ENCODE data around the gene PRPH2. TPM values are rescaled to one million over a fixed set of nuclear protein-coding genes. Genes with fewer than 3 reads are reported as not detected.

The PRPH2 gene
- total and polyA plus RNA-seq, 10 of the 15 experiments (the other 5 are each of a cell fraction or from before 2014, with no cell fraction given): 0.08 TPM; not detected in 9

- no peak for ATAC-seq
These were observed 27.8 kb downstream of the PRPH2 start for GRCh38 chr6:42694586-42694985.

More at GRCh38 chr6:42694586-42694985, 27.8 kb downstream of the PRPH2 start:
- intact Hi-C loops (cut with micrococcal nuclease; ENCODE audit: unreplicated experiment) (no loop called here), in situ Hi-C loops (cut with MboI) (no loop called here)
- no TSS peak for BruUV-seq (replicated peaks)
- no peak overlapping the region for H2AFZ ChIP-seq (ENCODE audit: control insufficient read depth, low read depth, low read length)
- 100% methylated on average over 4 of the region's 4 CpGs for WGBS (ENCODE audit: insufficient coverage, insufficient replicate concordance, low lambda C conversion rate, missing lambda C conversion rate)
- H3K4me1 ChIP-seq (ENCODE audit: control insufficient read depth, insufficient read depth, low read length): no peaks in the 10 kb centered on the region
- DNase-seq (ENCODE audit: low read depth, low spot score): no peak
- H4K20me1 ChIP-seq (ENCODE audit: control insufficient read depth, insufficient read depth): no peaks in the 10 kb centered on the region
- FAIRE-seq: no peak
- POLR2A ChIA-PET: no interaction called here
- H3K4me3 ChIP-seq: no peak overlapping the region
- H3K79me2 ChIP-seq (ENCODE audit: control insufficient read depth, insufficient read depth, low read length): no peaks in the 10 kb centered on the region
- no peaks in the 10 kb centered on the region for H3K27me3 ChIP-seq (replicated peaks in 1 of 2; ENCODE audit: control insufficient read depth in 2 of 2, insufficient read depth in 2 of 2, low read length in 1 of 2)
- no peak overlapping the region for H3K27ac ChIP-seq (ENCODE audit: control insufficient read depth, insufficient read depth)
- SMC1A ChIA-PET (ENCODE audit: uncharacterized antibody, unreplicated experiment): no interaction called here
- H3K4me2 ChIP-seq (ENCODE audit: control insufficient read depth, insufficient read depth): no peak overlapping the region
- RAD21 ChIA-PET (ENCODE audit: unreplicated experiment): interaction anchor here (0.8 kb wide), 1 partner anchor 204 kb away, joined by 5 read pairs; no protein-coding TSS in a partner anchor
- CTCF ChIA-PET: interaction anchor here (0.9 to 1.6 kb wide), 2 partner anchors 12 to 32 kb away, joined by 3 to 7 read pairs; no protein-coding TSS in a partner anchor
- no peaks in the 10 kb centered on the region for H3K9me3 ChIP-seq (replicated peaks; ENCODE audit: control insufficient read depth, insufficient read depth, low read length)
- no peak for TF ChIP-seq POU2F2 (IDR thresholded peaks at IDR 0.05; ENCODE audit: borderline replicate concordance, low read depth, low read length)
- no peak for TF ChIP-seq BRCA1 (IDR thresholded peaks at IDR 0.05; ENCODE audit: low read depth, low read length)
- no peak for TF ChIP-seq RCOR1 (conservative IDR thresholded peaks at IDR 0.05; ENCODE audit: low read depth, low read length)
- TF ChIP-seq BHLHE40 (IDR thresholded peaks at IDR 0.05; ENCODE audit: borderline replicate concordance in 1 of 2, low read depth in 2 of 2, low read length in 1 of 2): no peak
- TF ChIP-seq, protein P1, sequence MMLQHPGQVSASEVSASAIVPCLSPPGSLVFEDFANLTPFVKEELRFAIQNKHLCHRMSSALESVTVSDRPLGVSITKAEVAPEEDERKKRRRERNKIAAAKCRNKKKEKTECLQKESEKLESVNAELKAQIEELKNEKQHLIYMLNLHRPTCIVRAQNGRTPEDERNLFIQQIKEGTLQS (IDR thresholded peaks at IDR 0.05; ENCODE audit: borderline replicate concordance, extremely low read depth, low read depth, low read length): no peak
- no peak for TF ChIP-seq ZBTB11 (CRISPR knock-in tag; IDR thresholded peaks at IDR 0.05)
- no peak for TF ChIP-seq EP300 (IDR thresholded peaks at IDR 0.05; ENCODE audit: borderline replicate concordance in 1 of 2, control insufficient read depth in 1 of 2, low read depth in 2 of 2, low read length in 2 of 2)
- no peak overlapping the region for H3K9ac ChIP-seq (ENCODE audit: control insufficient read depth, insufficient read depth, low read length)
- peaks cover 5 to 13% of the 10 kb centered on the region in 2 experiments; a peak in 3 of 4 replicates for H3K36me3 ChIP-seq (ENCODE audit: control insufficient read depth in 2 of 2, insufficient read depth in 2 of 2, low read length in 1 of 2)

Data from GM12878 (cell line).